ENCODE data around the gene KRI1.
"Not testable (repeated sequence)": the region's sequence is repeated elsewhere in the genome, so short reads cannot be mapped to it uniquely, and the experiment has no call there.

KRI1 gene

GRCh38 chr19:10575011-10575716 lies 9.4 kb upstream of the KRI1 start:
- no peak for DNase-seq

GRCh38 chr19:10574462-10574861 lies 8.7 kb upstream of the KRI1 start:
- no peak for DNase-seq

- not testable (repeated sequence) for DNase-seq
Observed at GRCh38 chr19:10573793-10574192, 8.0 kb upstream of the KRI1 start.

DNA sequence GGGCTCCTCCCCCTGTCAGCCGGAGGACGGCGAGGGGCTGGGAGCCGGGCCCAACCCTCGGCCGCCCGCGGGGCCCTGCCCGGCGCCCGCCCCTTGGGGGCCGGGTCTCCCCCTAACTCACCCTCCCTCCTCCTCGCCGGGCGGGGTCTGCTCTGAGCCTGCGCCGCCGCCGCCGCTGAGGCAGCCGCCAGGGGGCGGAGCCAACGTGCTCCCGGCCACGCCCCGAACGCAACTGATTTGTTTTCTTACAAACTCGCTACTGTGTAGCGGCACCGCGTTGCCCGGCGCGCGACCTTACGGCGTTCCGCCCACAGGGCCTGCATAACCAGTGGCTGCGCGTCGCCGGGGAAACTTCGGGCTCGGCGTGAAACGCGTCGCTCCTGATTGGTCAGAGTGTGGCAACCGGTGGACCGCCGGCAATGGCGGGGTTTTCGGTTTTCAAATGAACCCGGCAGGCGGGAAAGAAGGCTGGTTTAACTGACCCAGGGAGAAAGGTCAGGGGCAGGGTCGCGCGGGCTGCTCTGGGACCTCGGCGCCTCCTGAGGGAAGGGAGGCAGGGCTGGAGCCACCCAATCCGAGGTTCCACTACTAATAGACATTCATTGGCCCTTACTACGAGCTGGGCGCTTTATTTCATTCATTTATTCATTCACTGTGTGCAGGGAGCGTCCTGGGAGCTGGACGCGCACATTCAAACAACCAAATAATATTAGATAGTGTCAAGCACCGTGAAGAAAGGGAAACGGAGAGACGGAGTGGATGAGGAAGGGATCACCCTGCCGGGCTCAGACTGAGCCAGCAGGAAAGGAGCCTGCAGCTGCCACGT lies 3.2 kb upstream of the KRI1 start, which contains the start of gene CDKN2D:
Gene CDKN2D, minus strand, starts transcription at position 154 of the 826 bp plus-strand sequence. CDS start 326 bp downstream, outside the sequence.
- peak; percentile 94 for DNase-seq

DNA sequence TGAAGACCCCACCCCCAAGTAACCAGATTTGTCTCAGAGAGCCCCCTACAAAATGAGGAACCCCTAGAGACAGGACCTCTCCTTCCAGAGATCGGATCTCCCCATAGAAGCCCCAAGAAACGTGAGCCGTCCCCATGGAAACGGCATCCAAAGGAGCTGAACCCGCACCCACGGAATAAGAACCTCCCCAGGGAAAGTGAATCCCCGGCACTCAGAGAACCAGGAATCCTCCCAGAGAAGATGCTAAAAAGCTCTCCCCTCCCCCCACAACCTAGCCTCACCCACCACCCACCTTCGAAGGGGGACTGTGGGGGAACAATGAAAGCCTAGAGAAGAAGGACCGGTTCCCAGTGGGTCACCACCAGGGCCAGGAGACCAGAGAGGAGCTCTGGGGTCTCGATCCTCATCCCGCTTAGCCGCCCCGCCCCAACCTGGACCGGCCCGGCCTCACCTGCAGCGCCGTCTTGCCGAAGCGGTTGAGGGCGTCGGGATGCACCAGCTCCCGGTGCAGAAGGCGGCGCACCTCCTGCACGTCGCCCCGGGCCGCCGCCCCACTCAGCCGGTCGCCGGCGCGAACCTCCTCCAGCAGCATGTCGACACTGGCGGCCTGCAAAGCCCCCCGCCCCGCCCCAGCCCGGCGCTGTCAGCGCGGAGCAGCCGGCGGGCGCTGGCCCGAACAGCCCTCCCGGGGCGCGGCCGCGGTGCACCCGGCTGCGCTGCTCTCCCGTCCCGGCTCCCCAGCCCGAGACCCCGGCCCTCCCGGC lies 2.4 kb upstream of the KRI1 start:
- DNase-seq = no peak

GRCh38 chr19:10567656-10568055 lies 1.8 kb upstream of the KRI1 start:
- no peak for DNase-seq

GRCh38 chr19:10566658-10567410 lies 1.0 kb upstream of the KRI1 start:
- DNase-seq = no peak

GRCh38 chr19:10566408-10566657 lies 523 bp upstream of the KRI1 start:
- DNase-seq = no peak

- DNase-seq = peak; percentile 54
Observed at GRCh38 chr19:10565028-10565566, 713 bp downstream of the KRI1 start.

DNA sequence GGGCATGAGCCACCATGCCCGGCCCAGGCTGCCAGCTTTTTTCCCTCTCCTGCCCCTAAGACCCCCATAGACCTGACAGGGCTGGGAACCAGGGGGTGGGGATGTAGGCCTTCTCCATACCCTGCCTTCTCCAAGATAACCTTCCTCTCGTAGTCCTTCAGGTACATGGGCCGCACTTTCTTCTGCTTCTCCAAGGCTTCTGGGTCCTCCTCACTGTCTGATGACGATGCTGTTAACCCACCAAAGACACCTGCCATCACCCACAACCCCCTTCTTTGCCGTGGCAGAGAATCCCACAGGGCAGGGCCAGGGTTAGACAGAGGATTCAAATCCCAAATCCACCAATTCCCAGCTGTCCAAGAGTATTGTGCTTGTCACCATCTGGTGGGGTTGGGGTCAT lies 3.2 kb downstream of the KRI1 start:
- DNase-seq = no peak

DNA sequence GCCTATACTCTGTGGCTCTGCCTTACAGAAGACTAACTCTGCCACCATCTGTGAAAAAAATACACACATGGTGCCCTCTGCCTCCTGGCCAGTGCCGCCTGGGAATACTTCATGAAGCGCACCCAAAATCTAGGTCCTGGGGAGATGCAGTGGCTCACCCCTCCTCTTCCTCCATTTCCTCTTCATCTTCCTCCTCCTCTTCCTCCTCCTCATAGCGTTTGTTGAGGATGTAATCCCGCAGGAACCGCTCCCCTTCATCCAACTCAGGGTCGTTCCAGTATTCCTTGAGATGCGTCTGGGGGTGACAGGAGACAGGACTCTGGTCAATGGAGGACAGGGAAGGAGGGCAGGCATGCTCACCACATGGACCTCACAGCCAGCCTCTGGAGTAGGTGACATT lies 5.7 kb downstream of the KRI1 start:
- DNase-seq = no peak

DNA sequence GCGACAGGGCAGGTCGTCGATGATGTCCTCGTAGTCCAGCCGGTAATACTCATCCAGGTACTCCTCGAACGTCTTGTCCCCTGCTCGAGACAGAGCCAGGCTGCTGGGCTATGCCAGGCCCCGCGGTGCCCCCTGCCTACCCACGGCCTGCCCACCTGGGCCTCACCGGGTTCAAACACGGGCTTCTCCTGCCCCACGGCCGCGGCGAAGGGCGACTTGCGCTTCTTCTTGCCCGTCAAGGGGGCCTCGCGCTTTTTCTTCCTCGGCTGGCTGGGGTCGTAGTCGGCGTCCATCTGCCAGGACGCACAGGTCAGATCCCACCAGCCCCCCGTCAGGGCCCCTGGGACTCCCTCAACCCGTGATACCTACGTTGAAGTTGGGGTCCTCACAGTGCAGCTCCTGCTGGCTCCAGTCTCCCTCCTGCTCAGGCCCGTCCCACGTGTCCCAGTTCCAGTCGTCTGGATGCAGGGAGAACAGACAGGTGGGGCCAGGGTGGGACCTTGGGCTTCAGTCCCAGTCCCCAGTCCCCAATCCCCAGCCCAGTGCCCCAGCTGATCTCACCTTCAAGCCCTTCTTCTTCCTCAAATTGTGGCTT lies 8.1 kb downstream of the KRI1 start:
- DNase-seq = no peak

DNA sequence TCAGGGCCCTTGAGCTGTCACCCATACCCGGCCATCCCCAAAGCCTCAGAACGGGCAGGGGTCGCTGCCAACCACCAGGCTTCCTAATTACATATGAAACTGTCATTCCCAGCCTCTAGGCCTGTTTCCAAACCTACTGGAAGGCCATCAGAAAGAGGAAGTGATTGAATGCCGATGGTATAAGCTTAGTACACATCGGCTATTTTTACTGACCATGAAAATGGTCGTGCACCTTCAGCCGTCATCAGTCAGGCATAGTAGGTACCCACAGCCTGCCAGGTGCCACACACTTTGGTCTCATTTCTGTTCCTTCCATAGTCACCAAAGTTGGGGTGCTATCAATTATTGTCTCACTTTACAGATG lies 10.2 kb downstream of the KRI1 start:
- no peak for DNase-seq

GRCh38 chr19:10554760-10555609 lies 10.8 kb downstream of the KRI1 start:
- DNase-seq = no peak

DNA sequence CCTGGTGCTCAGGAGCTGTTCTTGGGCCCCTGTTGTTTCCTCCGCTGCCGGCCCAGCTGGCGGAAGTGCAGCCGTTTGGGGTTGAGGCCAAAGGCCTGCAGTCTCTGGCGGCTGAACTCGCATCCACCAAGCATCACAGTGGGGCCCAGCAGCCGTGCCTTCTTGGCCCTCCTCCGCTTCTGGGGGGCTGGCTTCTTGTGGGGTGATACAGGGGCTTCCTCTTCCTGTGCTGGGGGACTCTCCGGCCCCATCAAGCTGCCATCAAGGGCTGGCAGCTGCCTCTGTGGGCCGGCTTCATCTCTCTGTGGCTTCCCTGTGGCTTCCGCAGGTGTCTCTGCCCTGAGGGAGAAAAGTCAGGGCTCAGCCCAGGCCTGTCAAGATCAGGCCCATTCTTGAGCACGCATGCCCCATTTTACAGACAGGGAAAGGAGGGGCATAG lies 11.8 kb downstream of the KRI1 start:
- DNase-seq = no peak

DNA sequence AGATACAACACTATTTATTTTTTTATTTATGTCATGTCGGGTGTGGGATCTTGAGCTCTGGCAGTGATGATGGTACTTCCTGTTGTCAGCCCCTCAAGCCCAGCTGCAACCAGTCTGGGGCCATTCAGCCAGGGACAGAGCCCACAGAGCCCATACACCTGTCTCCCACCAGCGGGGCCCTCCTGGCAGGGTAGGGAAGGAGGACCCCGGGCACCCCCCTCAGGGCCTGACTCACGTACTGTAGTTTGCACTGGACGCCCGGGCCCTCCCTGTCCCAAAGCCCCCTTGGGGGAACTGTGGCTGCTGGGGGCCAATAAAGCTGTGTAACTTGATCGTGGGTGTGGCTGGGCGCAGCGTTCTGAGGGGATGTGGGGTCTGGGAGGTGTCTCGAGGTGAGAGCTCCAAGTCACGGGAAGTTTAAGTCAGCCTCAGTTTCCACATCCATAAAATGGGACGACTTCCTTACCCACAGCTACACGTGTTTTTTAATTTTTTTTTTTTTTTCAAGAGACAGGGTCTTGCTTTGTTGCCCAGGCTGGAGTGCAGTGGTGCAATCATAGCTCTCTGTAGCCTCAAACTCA lies 12.6 kb downstream of the KRI1 start:
- no peak for DNase-seq

GRCh38 chr19:10552510-10553053 lies 13.2 kb downstream of the KRI1 start:
- DNase-seq = no peak

DNA sequence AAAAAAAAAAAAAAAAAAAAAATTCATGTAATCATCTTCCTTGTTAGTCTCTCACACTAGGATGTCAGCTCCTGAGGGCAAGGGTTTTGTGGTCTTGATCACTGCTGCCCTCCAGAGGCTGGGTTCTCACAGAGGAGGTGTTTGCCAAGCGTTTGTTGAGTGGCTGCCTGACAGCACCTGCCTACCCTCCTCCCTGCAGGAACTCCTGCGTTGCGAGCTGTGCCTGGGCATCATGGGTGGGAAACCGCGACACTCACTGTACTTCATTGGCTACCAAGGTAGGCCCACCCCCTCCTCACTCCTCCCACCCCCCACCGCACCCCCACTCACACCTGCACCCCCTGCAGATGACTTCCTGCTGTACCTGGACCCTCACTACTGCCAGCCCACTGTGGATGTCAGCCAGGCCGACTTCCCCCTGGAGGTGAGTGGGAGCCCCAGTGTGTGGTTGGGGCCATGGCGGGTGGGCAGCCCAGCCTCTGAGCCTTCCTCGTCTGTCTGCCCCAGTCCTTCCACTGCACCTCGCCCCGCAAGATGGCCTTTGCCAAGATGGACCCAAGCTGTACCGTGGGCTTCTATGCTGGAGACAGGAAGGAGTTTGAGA lies 14.0 kb downstream of the KRI1 start:
- DNase-seq = no peak

- DNase-seq = not testable (repeated sequence)
Observed at GRCh38 chr19:10551006-10551405, 14.8 kb downstream of the KRI1 start.

DNA sequence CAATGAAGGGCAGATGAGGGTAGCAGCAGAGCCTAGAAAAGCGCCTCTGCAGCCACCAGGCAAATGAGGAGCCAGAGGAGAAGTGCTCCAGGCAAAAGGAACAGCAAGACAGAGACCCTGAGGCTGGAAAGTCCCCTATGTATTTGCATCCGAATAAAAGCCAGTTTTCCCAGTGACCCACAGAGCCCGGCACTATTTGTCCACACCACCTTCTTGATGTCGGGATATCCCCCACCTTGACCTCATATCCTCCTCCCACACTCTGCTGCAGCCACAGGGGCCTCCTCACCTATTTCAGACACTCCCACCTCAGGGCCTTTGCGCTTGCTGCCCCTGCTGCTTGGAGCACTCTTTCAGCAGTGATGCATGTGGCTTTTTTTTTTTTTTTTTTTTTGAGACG lies 15.5 kb downstream of the KRI1 start:
- DNase-seq = no peak

Data from right kidney (tissue), 1 donor.